ENCODE data around the gene NGEF. TPM values are rescaled to one million over a fixed set of nuclear protein-coding genes. Genes with fewer than 3 reads are reported as not detected.

The NGEF gene
- total and polyA plus RNA-seq, 4 donors, result 10.6 to 22.6 (median 10.8) TPM

DNA sequence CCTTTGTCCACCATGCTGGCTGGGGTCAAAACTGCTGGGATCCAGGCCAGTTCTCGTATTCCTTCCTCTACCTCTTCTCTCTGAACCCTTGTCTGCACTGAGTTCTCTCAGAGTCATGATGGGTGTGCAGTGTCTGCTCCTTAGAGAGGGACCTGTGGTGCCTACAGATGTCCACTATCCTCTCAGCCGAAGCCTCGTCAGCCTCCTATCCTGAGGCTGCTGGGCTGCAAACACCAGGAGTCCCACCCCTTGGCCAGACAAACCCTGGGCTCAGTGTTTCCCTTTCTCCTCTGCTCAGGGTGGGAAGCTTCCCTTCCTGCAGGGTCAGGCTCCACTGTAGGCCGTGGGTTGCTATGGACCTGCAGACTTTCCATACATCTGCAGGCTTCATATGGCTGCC, 49.4 kb upstream of the NGEF start:
- Histone ChIP-seq H3K36me3 (ENCODE audit: control insufficient read depth in 4 of 4, insufficient read depth in 3 of 4, low read depth in 1 of 4, low read length in 3 of 4) (no peaks in the 10 kb centered on the region), H3K27me3 (ENCODE audit: control insufficient read depth in 4 of 4, insufficient read depth in 4 of 4, low read length in 3 of 4) (no peaks in the 10 kb centered on the region), H3K4me3 (ENCODE audit: low read depth in 1 of 3, low read length in 3 of 3) (no peak overlapping the region), H3K4me1 (ENCODE audit: control insufficient read depth in 4 of 4, insufficient read depth in 4 of 4, low read length in 3 of 4) (peaks cover 0 to 13% (median 3%) of the 10 kb centered on the region in 4 donors), H3K27ac (ENCODE audit: low read depth in 1 of 2, low read length in 2 of 2) (peak overlapping the region; percentile 69 to 79), H3K9ac (ENCODE audit: low read depth in 1 of 2, low read length in 2 of 2) (peak overlapping the region; percentile 25 to 65), H3K9me3 (ENCODE audit: control insufficient read depth in 4 of 4, low read length in 3 of 4) (no peaks in the 10 kb centered on the region)
- WGBS, result 71% methylated on average over 4 of the region's 4 CpGs
- DNase-seq (ENCODE audit: low spot score), result no peak
- TF ChIP-seq GABPA (IDR thresholded peaks at IDR 0.05 in 1 of 2, conservative IDR thresholded peaks at IDR 0.05 in 1 of 2), result no peak
- TF ChIP-seq YY1 (IDR thresholded peaks at IDR 0.05), result no peak
- no peak for TF ChIP-seq HNF4A (conservative IDR thresholded peaks at IDR 0.05)
- no peak for TF ChIP-seq RAD21 (IDR thresholded peaks at IDR 0.05)
- TF ChIP-seq, protein P1, sequence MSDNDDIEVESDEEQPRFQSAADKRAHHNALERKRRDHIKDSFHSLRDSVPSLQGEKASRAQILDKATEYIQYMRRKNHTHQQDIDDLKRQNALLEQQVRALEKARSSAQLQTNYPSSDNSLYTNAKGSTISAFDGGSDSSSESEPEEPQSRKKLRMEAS (IDR thresholded peaks at IDR 0.05), result no peak
- no peak for TF ChIP-seq FOXA1 (IDR thresholded peaks at IDR 0.05)

- no peaks in the 10 kb centered on the region for H3K27me3 ChIP-seq (ENCODE audit: control insufficient read depth in 4 of 4, insufficient read depth in 4 of 4, low read length in 3 of 4)
- WGBS, result 54% methylated on average over 12 of the region's 12 CpGs
- peaks cover 0 to 13% (median 3%) of the 10 kb centered on the region in 4 donors for H3K4me1 ChIP-seq (ENCODE audit: control insufficient read depth in 4 of 4, insufficient read depth in 4 of 4, low read length in 3 of 4)
- peak; percentile 67 for DNase-seq (ENCODE audit: low spot score)
- H3K36me3 ChIP-seq (ENCODE audit: control insufficient read depth in 4 of 4, insufficient read depth in 3 of 4, low read depth in 1 of 4, low read length in 3 of 4), result no peaks in the 10 kb centered on the region
- no peaks in the 10 kb centered on the region for H3K9me3 ChIP-seq (ENCODE audit: control insufficient read depth in 4 of 4, low read length in 3 of 4)
- TF ChIP-seq FOXA1 (IDR thresholded peaks at IDR 0.05), result no peak
- peak; percentile 11 for TF ChIP-seq CTCF (IDR thresholded peaks at IDR 0.05; ENCODE audit: low read depth, low read length, missing input control)
- TF ChIP-seq ZBTB33 (IDR thresholded peaks at IDR 0.05), result no peak
- TF ChIP-seq RAD21 (IDR thresholded peaks at IDR 0.05), result peak in 1 of 2 donors; percentile 33
- TF ChIP-seq NR2F2 (IDR thresholded peaks at IDR 0.05), result peak; percentile 54
- peak overlapping the region; percentile 69 to 79 for H3K27ac ChIP-seq (ENCODE audit: low read depth in 1 of 2, low read length in 2 of 2)
- peak overlapping the region in 2 of 3 donors; percentile 29 to 47 for H3K4me3 ChIP-seq (ENCODE audit: low read depth in 1 of 3, low read length in 3 of 3)
- peak overlapping the region; percentile 18 to 65 for H3K9ac ChIP-seq (ENCODE audit: low read depth in 1 of 2, low read length in 2 of 2)
Observed at GRCh38 chr2:233061591-233062450, 48.8 kb upstream of the NGEF start.

GRCh38 chr2:233060980-233061590, 48.0 kb upstream of the NGEF start:
- H3K9ac ChIP-seq (ENCODE audit: low read depth in 1 of 2, low read length in 2 of 2), result peak overlapping the region; percentile 28 to 64
- DNase-seq (ENCODE audit: low spot score), result no peak
- peak overlapping the region; percentile 27 to 47 (median 40) for H3K4me3 ChIP-seq (ENCODE audit: low read depth in 1 of 3, low read length in 3 of 3)
- no peaks in the 10 kb centered on the region for H3K27me3 ChIP-seq (ENCODE audit: control insufficient read depth in 4 of 4, insufficient read depth in 4 of 4, low read length in 3 of 4)
- H3K27ac ChIP-seq (ENCODE audit: low read depth in 1 of 2, low read length in 2 of 2), result peak overlapping the region; percentile 69 to 79
- WGBS, result 69% methylated on average over 10 of the region's 10 CpGs
- no peaks in the 10 kb centered on the region for H3K36me3 ChIP-seq (ENCODE audit: control insufficient read depth in 4 of 4, insufficient read depth in 3 of 4, low read depth in 1 of 4, low read length in 3 of 4)
- H3K4me1 ChIP-seq (ENCODE audit: control insufficient read depth in 4 of 4, insufficient read depth in 4 of 4, low read length in 3 of 4), result peaks cover 0 to 13% (median 3%) of the 10 kb centered on the region in 4 donors
- TF ChIP-seq CTCF (IDR thresholded peaks at IDR 0.05; ENCODE audit: low read depth, low read length, missing input control) (no peak), NR2F2 (IDR thresholded peaks at IDR 0.05) (no peak), RXRA (IDR thresholded peaks at IDR 0.05) (no peak), GABPA (IDR thresholded peaks at IDR 0.05 in 1 of 2, conservative IDR thresholded peaks at IDR 0.05 in 1 of 2) (no peak), TAF1 (conservative IDR thresholded peaks at IDR 0.05) (no peak), HNF4A (conservative IDR thresholded peaks at IDR 0.05) (no peak), ZBTB33 (IDR thresholded peaks at IDR 0.05) (no peak), YY1 (IDR thresholded peaks at IDR 0.05) (no peak), JUND (IDR thresholded peaks at IDR 0.05) (no peak), ATF3 (IDR thresholded peaks at IDR 0.05) (no peak), FOXA2 (IDR thresholded peaks at IDR 0.05) (no peak)
- TF ChIP-seq, protein P1 (IDR thresholded peaks at IDR 0.05), result no peak
- H3K9me3 ChIP-seq (ENCODE audit: control insufficient read depth in 4 of 4, low read length in 3 of 4), result no peaks in the 10 kb centered on the region
